Transverse colon (tissue), 4 donors: ENCODE data around the gene MACF1. TPM values are rescaled to one million over a fixed set of nuclear protein-coding genes. Genes with fewer than 3 reads are reported as not detected.

Source experiments
- DNase-seq: peaks from one replicate; pipeline ENCODE4 v3.0.0-alpha.2; 2019
- H3K27ac ChIP-seq, 4 donors: fragments of 200-600 bp; sonication (generic); 2 replicates each; pipeline ENCODE4 v1.5.1; 2016 to 2018; ENCODE audit warnings: inconsistent platforms in 4 of 4
- H3K27me3 ChIP-seq: fragments of 200-600 bp; sonication (generic); 2 replicates; pipeline ENCODE4 v1.5.1; 2017; ENCODE audit warnings: inconsistent platforms
- H3K36me3 ChIP-seq, 4 donors: fragments of 200-600 bp; sonication (generic); 2 replicates each; pipeline ENCODE4 v1.5.1; 2017 to 2019; ENCODE audit warnings: inconsistent platforms in 4 of 4
- H3K4me1 ChIP-seq, 4 donors: fragments of 200-600 bp; sonication (generic); 2 replicates each; pipeline ENCODE4 v1.5.1; 2017 to 2020; ENCODE audit warnings: inconsistent platforms in 4 of 4
- H3K4me3 ChIP-seq, 4 donors: fragments of 200-600 bp; sonication (generic); 1 replicate in 1 of 4; 2 replicates in 3 of 4; pipeline versions ENCODE4 v1.5.1 to v1.6.1; 2017 to 2019; ENCODE audit warnings: inconsistent platforms in 4 of 4
- H3K9me3 ChIP-seq, 2 donors: fragments of 200-600 bp; sonication (generic); 2 replicates each; pipeline ENCODE4 v1.5.1; 2017 to 2019; ENCODE audit warnings: inconsistent platforms in 2 of 2
- CTCF ChIP-seq, 5 experiments: fragments of 200-600 bp in 3 of 5; fragments of 450-650 bp in 2 of 5; sonication (generic) in 3 of 5; IDR thresholded peaks; 1 replicate in 2 of 5; 2 replicates in 3 of 5; pipeline ENCODE4 v1.5.1; 2016 to 2017; ENCODE audit warnings: antibody characterized with exemption in 5 of 5, inconsistent platforms in 3 of 5, mild to moderate bottlenecking in 2 of 5, moderate library complexity in 1 of 5
- EP300 ChIP-seq: sonication (generic); formaldehyde crosslinking; IDR thresholded peaks from one replicate; pipeline ENCODE4 v1.6.1; 2017; ENCODE audit warnings: antibody characterized with exemption, low read depth
- POLR2A ChIP-seq: fragments of 450-650 bp; IDR thresholded peaks from one replicate; pipeline ENCODE4 v1.6.1; 2016; ENCODE audit warnings: antibody characterized with exemption, mild to moderate bottlenecking, moderate library complexity
- POLR2AphosphoS5 ChIP-seq, 3 donors: sonication (generic); formaldehyde crosslinking; IDR thresholded peaks; one replicate each; pipeline ENCODE4 v1.6.1; 2016; ENCODE audit warnings: antibody characterized with exemption in 3 of 3
- WGBS, 2 donors: methylation state at CpG; one replicate each; pipeline ENCODE4 v1.1.5; 2018; ENCODE audit warnings: low coverage in 1 of 2; 5-methylcytosine and 5-hydroxymethylcytosine counted together
- in situ Hi-C, 4 donors: fragments of 200-750 bp; cut with MboI; loops; one replicate each; pipeline versions ENCODE4 v1.15.0 to v1.15.1; 2017; ENCODE audit warnings: low sequenced_read_pairs in 3 of 4, low pct_ligation_motif_present in 1 of 4, low pct_unique_long_range_greater_than_20kb in 1 of 4
- intact Hi-C: fragments of 100-400 bp; cut with DNase I; formaldehyde crosslinking; loops from one replicate; pipeline ENCODE4 v1.15.1; 2023; ENCODE audit warnings: low total_unique reads
- total RNA-seq, 4 donors: library from RNA; depleted of rRNA; stranded (reverse); fragments of >200 nt; gene quantifications; one replicate each; pipeline ENCODE4 v1.1.0, GENCODE V29; 2016

Gene MACF1
- total RNA-seq, 4 donors from 2014 or later = 190 to 300 (median 254) TPM

DNA sequence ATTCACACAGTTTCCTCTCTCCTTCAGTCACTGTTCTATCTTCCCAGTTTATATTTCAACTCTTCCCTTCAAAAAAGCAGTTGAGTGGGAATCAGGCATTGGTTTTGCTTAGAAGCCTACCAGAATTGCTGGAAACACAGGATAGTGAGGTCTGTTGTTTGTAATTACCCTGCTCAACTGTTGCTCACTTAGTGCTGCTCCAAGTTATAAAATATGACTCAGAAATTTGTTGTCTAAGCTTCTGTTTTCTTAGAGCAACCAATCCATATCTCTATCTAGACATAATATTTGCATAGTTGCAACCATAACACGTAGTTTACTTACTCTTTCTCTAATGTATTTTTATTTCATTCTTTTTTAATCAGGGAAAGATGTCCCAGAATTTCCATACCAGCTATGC, 87.9 kb downstream of the MACF1 start:
- TF ChIP-seq EP300 (no peak), POLR2A (no peak), CTCF (IDR thresholded peaks at IDR 0.05) (no peak), POLR2AphosphoS5 (IDR thresholded peaks at IDR 0.05) (no peak)
- 71 to 89% methylated on average over 1 of the region's 1 CpG for WGBS, 2 donors
- no peak for DNase-seq
- in situ Hi-C loops = no loop called here
- H3K36me3 ChIP-seq = peaks cover 0 to 78% (median 25%) of the 10 kb centered on the region in 4 donors
- no peaks in the 10 kb centered on the region for H3K9me3 ChIP-seq
- H3K27me3 ChIP-seq = no peaks in the 10 kb centered on the region
- H3K27ac ChIP-seq = no peak overlapping the region
- no peak overlapping the region for H3K4me3 ChIP-seq
- intact Hi-C loops = no loop called here
- peaks cover 0 to 16% (median 4%) of the 10 kb centered on the region in 4 donors for H3K4me1 ChIP-seq

- DNase-seq = no peak
- Histone ChIP-seq H3K9me3 (no peaks in the 10 kb centered on the region), H3K36me3 (peaks cover 0 to 75% (median 25%) of the 10 kb centered on the region in 4 donors), H3K27me3 (no peaks in the 10 kb centered on the region), H3K27ac (no peak overlapping the region), H3K4me3 (no peak overlapping the region), H3K4me1 (peaks cover 0 to 17% (median 6%) of the 10 kb centered on the region in 4 donors)
- in situ Hi-C loops (no loop called here), intact Hi-C loops (no loop called here)
- 66 to 79% methylated on average over 3 of the region's 3 CpGs for WGBS, 2 donors
- TF ChIP-seq POLR2A (no peak), CTCF (IDR thresholded peaks at IDR 0.05) (no peak), EP300 (no peak), POLR2AphosphoS5 (IDR thresholded peaks at IDR 0.05) (no peak)
These were observed 89.0 kb downstream of the MACF1 start for GRCh38 chr1:39293375-39294070.

DNA sequence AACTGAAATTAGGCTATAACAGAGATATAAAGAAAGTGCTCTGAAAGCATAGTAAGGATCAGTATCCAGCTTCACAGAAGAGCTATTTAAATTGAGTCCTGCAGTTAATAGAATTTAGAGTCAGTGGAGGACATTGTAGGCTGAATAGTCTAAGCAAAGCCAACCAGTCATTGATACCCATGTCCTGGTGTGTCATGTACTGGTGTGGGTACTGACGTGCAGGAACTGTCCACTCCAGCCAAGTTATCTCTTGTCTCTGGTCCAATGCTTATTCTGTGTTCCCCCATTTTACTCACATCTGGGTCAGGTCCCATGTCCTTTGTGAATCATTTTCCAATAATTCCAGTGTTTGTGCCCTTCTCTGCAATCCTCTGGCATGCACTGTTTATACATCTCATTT, 90.0 kb downstream of the MACF1 start:
- 43 to 67% methylated on average over 1 of the region's 1 CpG for WGBS, 2 donors
- DNase-seq = no peak
- Histone ChIP-seq H3K36me3 (peaks cover 0 to 76% (median 27%) of the 10 kb centered on the region in 4 donors), H3K9me3 (no peaks in the 10 kb centered on the region), H3K27ac (peak overlapping the region in 3 of 4 donors; percentile 35), H3K4me3 (no peak overlapping the region), H3K27me3 (no peaks in the 10 kb centered on the region), H3K4me1 (peaks cover 0 to 17% (median 6%) of the 10 kb centered on the region in 4 donors)
- intact Hi-C loops (no loop called here), in situ Hi-C loops (no loop called here)
- TF ChIP-seq CTCF (IDR thresholded peaks at IDR 0.05) = no peak
- TF ChIP-seq POLR2AphosphoS5 (IDR thresholded peaks at IDR 0.05) = no peak
- TF ChIP-seq POLR2A = no peak
- no peak for TF ChIP-seq EP300

DNA sequence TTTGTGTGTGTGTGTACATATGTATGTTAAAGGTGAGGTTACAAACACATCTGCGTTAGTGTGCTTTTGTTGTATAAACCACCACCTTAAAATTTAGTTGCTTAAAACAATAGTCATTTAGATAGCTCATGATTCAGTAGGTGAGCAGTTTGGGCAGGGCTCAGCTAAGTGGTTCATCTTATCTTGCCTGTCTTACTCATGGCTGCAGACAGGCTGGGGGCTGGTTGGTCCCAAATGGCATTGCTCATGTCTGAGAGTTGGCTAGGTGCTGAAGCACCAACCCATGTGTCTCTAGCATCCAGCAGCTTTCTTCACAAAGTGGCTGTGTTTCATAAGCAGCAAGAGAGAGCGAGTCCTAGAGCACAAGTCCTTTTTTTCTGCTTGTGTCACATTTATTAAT, 91.4 kb downstream of the MACF1 start:
- no peak for DNase-seq
- no peak overlapping the region for H3K4me3 ChIP-seq
- no peak for TF ChIP-seq POLR2A
- no peak for TF ChIP-seq EP300
- TF ChIP-seq CTCF (IDR thresholded peaks at IDR 0.05) = no peak
- TF ChIP-seq POLR2AphosphoS5 (IDR thresholded peaks at IDR 0.05) = no peak
- 97% methylated on average over 2 of the region's 2 CpGs; no CpG with 5 or more reads in 1 of the 2 donors for WGBS, 2 donors
- peaks cover 0 to 17% (median 6%) of the 10 kb centered on the region in 4 donors for H3K4me1 ChIP-seq
- no peaks in the 10 kb centered on the region for H3K9me3 ChIP-seq
- no peaks in the 10 kb centered on the region for H3K27me3 ChIP-seq
- peaks cover 0 to 90% (median 33%) of the 10 kb centered on the region in 4 donors for H3K36me3 ChIP-seq
- intact Hi-C loops = no loop called here
- in situ Hi-C loops = no loop called here
- H3K27ac ChIP-seq = peak overlapping the region in 1 of 4 donors; percentile 35
